Middle frontal gyrus (tissue), 1 donor: Measurements from ENCODE around the gene SF1.

ENCODE experiments used
- DNase-seq: peaks from one replicate; pipeline ENCODE4 v3.0.0-alpha.2; 2015; ENCODE audit warnings: low spot score; ENCODE audit errors: extremely low spot score

SF1 gene

DNA sequence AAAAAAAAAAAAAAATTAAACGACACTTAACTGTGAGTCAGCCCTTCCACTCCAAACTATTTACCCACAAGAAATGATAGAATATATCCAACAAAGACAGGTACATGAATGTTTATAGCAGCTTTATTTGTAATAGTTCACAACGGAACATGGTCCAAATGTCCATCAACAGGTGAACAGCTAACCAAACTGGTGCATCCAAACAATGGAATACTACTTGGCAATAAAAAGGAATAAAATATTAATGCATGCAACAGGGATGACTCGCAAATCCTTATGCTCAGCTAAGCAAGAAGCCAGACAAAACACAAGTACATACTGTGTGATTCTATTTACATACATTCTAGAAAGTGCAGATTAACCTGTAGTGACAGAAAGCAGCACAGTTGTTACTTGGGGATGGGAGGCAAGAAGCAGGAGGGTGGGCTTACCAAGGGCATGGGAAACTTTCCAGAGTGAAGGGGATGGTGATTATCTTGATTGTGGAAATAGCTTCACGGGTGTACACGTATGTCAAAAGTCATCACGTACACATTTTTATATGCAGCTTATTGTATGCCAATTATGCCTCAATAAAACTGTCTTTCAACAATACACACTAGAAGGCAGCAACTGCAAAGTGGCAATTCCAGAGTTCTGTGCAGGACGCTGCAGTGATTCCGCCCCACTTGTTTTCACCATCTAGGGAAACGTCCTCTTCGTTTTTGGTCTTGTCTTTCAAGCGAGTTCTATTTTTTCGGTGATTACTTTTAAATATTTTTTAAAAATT lies 6.7 kb upstream of the SF1 start:
- DNase-seq, result no peak

DNA sequence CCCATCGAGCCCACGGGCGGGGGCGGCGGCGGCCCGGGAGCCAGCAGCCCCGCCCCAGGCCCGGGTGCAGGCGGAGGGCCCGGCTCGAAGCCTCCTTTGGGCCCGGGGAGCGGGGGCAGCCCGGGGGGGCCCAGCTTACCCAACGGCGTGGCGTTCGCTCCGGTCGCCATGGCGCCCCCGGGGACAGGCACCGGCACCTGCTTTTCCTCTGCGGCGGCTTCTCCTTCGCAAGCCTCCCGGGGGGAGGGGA lies 194 bp downstream of the SF1 start:
- DNase-seq, result no peak

DNA sequence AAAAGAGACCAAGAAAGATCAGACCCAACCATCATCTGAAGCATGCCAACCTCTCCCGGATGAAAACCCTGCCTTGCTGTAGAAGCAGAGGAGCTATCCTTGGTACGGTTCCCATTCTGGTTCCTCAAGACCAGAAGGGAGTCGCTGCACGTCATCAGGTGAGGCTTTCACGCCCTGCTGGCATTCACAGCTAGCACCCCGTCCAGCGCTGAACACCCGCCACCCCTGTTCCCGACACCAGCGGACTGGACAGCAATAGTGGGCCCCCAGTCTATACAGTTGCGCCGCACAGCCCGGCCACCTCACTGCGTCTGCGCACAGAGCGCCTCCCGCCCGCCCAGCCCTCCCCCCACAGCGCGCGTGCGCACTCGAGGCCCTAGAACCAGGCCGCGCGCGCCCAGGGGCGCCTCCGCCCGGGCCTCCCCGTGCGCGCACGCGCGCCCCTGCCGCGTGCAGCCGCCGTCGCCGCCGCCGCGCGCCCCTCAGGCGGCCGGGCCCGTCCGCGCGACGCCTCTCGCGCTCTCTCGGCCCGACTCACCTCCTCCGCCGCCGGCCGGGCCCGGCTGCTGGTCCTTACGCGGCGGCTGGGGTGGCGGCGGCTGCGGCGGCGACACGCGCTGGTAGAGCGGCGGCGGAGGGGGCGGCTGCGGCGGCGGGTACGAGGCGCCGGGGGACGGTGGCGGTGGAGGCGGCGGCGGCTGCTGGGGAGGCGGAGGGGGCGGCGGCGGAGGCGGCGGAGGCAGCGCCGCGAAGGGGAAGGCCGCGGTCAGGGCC lies 706 bp downstream of the SF1 start:
- DNase-seq, result peak; percentile 76

DNA sequence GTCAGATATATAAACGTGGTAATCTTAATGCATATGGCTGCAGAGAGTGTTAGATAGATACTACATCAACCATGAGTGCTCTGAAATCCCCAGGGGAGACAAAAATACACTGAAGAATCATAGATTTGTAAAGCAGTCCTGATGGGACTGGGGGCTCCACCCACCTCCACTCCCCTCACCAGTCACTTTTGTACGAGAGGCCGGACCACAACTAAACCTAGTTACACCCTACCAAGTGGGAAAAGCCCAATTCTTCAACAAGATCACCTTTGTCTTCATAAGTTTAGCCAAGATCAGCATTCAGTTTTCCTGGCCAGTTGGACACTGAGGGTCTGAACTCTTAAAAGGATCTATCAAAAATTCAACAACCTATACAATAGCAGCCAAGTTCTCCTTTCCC lies 1.5 kb downstream of the SF1 start:
- DNase-seq, result no peak

DNA sequence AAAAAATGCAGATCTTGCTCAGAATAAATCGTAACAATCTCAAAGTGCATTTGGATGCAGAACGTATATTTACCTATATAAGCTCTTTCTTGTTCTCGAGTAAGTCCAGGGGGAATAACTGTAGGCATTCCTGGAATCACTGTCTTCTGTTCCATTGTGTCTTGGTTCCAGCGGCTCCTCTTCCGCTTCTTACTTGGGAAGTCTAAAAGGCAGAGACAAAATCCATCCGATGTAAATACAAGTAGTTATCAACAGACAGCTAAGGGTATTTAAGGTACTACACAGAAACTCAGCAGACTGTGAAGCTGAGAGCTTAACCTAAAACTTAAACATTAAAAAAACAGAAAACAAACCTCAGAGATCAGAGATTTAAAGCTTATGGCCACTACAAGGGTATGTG lies 1.9 kb downstream of the SF1 start:
- no peak for DNase-seq

DNA sequence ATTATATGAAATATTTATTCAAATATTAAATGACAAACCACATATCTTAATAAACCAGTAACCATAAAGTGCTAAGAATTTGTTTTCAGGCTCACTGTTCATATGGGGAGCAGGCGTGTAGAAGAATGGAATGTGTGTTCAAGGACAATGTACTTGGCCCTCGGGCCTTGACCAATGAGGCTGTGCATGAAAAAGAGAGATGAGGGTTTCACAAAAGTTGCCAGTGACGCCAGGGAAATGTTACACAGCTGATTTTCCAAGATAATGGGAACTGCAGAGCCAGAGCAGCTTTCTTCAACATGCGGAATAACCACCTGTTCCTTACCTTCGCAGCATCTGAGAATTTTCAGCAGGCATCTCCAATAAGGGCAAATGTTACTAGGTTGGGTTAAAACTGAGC lies 4.2 kb downstream of the SF1 start:
- no peak for DNase-seq

DNA sequence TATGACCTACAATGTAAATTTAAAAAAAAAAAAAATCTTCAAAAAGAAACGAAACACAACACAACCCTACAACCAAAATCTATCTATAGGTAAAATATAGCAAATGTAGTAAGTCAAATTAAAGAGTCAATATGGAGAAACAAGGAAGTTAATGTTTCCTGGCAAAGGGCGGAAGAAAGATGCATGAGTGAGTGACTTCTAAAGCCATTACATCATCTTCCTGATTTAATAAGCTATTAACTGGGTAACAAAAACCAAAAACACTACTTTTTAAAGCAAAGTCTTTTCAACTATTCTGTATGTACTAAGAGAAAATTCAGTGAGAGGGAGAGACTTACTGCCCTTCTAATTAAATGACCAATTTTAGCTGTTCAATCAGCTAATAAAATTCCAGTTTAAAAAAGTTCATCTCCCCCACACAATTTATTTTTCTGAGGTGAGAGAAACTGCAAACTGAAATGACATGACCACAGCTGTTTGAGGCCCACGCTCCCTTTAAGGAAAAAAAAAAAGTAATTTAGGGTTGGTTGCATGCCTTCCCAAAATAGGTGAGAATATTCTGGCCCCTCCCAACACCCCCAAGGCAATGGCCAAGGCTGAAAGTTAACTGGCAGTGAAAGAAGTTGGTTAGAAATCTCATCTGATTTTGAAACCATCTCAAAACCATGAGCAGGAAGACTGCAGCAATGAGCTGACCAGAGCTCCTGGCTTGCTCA lies 5.9 kb downstream of the SF1 start:
- no peak for DNase-seq

DNA sequence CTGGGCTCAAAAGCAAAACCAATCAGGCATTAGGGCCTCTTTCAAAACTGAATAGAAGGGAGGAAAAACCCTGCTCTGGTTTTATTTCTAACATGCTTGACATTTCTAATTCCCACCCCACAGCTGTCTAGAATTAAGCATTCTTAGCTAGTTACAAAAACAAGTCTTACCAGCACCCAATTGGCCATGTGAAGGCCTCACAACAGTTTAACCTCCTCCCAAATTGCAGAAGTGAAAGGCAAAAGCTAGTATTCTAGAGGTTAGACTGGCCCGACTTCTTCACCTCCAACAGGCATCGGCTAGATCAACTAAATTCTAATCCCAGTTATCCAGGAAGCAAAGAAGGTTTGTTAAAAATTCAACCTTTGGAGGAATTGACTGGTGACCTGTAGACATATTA lies 6.5 kb downstream of the SF1 start:
- no peak for DNase-seq

DNA sequence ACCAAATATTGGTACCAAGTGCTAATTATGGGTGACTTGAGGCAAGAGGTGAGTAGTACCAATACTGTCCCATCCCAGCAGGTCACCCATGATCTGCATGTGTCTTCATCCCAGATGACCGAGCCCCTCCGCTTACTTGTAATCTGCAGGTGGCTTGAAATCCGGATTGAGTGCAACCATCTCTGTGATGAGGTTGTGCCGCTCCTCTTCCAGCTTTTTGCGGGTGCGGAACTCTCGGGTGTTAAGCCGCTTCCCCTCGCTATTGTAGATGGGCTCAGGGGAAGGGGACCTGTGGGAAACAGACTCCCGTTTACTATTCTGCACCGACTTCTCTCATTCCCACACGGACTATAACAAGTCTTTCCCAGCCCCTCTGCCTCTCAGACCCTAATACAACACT lies 8.2 kb downstream of the SF1 start:
- DNase-seq, result no peak

DNA sequence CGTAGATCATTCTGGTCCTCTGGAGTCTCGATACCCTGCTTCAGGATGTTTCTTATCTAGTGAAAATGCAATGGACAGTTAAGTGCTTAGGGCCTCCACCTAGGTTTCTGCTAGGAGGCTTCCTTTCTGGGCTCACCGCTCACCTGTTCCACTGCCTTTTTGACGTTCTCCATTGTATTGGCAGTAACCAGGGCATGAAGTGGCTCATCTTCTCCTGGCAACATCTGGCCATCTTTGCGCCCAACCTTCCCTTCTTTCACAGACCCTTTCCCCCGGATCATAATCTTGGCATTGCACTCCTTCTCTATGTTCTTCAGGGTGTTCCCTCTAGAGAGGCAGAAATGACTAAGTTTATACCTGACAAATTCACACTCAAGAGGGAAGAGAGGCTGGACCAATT lies 9.1 kb downstream of the SF1 start:
- no peak for DNase-seq

DNA sequence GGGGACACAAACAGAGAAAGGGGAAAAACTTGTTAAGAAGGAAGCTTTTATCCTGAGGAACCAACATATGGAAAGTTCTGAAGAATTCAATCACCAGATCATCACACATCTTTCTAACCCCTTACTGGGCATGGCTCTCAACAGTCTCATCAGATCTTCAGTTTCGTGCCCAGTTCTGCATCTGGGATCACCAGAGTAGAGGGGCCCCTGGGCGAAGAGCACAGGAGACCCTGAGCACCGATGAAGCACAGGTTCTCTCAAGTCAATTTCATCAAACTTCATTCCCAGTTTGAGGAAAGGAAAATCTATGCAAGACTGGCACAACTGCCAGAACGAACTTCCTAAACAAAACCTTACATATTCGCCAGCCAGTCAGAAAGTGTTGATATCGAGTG lies 10.0 kb downstream of the SF1 start:
- DNase-seq, result no peak

DNA sequence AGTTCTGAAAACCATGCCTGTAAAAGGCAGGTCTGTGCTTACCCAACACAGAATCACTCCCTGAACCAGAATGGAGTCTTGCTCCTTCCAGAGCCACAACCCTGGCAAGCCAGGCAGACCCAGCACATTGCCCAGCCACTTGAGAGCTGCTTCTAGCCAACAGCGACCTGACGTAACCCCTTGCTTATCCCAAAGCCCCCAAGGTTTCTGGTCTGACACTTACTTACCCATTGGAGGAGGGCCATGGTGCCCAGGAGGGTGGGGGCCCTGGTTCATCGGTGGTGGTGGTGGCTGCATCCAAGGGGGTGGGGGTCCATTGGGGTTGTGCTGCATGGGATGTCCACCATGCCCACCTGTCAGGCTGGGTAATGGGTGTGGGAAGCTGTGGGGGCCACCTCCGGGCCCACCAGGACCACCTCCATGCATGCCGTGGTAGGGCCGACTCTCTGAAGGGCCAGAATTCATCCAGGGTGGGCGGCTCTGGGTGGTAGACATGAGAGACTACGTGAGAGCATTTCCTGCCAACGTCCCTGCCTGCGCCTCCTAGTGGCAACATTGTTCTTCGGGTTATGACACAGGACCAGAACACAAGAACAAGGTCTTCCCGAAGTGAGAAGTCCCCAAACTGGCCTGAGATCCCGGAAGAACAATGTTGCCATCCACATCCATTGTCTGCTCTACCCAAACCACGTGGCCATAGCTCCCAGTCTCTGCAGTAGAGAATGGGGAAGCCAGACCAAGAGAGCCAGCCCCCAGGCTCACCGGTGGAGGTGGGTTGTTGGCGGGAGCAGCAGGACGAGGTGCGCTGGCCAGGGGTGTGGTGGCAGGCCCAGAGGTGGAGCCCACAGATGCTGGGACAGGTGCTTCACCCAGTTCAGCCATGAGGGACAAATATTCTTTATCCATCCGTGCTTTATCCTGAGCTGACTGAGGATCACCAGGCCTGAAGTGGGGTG lies 10.7 kb downstream of the SF1 start:
- no peak for DNase-seq

DNA sequence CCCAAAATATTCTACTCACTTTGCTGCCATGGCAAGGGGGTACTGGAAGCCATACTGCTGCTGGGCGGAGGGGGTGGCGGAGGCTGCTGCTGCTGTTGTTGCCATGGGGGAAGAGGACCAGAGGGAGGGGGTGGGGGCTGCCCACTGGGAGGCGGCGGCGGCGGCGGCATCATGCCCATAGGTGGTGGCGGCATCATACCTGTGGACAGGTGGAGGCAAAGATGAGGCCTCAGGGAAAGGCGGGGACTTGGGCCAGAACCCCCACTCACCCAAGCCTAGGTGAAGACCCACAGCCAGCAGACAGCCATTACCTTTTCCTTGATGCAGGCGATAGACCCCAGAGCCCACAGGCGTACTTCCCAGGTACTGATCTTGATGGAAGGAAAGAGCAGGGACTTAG lies 11.5 kb downstream of the SF1 start:
- DNase-seq, result no peak

DNA sequence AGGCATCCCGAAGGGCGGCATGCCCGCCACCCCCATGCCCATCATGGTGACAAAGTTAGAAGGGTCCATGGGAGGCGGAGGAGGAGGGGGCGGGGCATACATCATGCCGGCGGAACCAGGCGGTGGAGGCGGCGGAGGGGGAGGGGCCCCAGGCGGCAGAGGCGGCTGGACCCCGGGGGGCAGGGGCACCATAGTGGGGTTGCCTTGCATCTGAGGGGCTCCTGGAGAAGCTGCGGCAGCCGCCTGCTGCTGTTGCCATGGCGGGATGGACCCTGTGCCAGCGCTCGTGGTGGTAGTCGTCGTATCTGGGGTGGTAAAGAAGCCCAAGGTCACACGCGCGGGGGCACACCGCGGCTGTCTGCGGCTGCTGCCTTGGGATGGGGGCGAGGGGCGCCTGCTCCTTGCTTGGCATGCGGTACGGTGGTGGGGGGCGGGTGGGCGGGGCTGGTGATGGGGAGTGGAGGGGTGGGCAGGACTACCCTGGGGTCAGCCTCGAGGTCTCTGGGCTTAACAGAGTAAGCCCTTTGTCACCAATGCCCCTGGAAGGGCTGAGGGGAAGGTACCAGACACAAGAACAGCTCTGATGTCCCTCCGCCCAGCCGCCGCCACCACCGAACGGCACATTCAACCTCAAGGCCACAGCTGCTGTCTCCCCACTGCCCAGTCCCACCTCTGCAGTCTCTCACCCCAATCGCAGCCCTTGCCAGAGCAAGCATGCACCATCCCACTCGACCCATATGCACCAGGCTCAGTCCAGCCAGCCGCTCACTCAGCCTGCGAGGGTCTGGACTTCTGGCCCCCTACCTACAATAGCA lies 12.3 kb downstream of the SF1 start:
- DNase-seq, result no peak

DNA sequence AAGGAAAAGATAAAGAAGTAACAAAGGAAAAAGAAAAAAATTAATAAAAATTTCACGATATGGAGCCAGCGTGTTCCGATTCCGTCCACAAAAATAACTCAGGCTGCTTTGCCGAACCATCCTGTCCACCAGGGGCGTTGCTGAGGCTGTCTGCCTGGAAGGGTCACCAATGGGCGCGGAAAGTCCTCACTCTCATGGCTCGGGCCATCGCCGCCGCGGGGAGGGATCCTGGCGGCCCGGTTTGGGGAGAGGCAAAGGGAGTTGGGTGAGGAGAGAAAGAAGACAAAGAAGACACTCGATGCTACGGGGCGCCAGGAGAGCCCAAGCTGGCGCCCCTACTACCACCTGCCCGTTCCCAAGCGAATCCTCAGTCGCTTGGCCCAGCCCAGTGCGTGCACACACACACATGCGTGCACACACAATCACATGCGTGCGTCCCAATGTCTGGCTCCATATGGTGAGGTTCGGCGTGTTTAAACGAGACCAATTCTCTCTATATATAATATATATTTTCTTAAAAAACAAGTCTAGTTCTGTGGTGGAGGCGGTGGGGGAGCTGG lies 13.0 kb downstream of the SF1 start:
- DNase-seq, result no peak

DNA sequence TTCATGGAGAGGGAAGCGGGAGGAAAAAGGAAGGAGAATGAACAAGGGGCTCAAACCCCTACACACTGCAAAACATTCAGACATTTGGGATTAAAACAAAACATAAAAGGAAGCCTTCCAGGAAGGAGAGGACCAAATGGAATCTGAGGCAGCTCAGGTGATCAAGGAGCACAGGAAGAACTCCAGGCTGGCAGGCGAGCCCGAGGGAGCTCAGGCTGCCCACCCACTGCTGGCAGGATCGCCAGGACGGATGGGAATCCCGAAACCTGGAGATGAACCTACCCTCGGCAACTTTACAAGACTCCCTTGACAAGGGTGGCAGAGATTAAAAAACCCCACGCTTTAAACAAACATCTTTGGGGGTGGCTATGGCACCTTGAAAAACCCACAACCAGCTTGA lies 13.6 kb downstream of the SF1 start:
- no peak for DNase-seq

DNA sequence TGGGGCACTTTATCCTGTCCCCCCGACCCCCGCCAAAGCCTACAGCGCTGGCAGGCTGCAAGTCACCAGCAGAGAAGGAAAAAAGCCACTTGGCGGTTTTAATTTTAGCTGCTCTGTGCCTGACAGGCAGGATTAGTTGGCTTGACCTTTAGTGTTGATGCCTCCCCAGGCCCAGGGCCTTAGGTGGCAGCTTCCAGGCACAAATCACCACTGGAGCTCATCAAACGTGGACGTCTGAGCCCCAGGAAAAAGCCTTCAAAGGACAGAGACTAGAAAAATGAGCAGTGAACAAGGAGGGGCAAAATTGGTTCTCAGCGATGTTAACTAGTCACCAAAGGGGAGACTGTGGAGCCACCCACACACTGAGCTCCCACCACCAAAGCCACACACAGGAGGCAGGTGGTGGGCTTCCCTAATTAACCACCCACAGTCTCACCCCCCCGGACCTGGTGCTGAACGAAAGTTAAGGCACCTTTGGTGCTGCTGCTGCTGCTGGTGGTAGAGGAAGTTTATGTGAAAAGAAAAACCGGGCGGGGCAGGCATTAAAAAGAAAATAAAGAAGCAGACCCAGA lies 14.2 kb downstream of the SF1 start:
- no peak for DNase-seq

DNA sequence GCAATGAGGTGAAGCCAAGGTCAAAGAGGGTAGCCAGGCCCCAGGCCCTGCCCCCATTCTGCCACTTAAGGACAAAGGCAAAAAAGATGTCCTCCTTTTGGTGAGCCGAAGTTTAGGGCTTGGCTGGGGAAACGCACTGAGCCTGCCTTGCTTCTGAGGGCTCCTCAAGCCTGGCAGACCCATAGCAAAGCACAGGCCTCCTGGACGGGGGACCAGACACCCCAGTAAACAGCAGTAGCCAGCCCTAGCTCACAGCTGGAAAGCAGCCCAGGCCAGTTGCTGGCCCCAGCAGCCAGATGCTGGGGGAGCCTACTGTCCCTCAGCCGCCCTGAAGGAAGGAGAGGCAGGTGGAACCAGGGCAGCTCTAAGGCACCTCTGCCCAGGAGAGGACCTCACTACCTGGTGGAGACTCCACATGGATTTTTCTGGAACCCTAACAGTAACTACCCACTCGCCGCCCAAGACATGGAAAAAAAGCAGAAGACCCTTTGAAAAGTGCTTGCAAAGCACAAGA lies 14.8 kb downstream of the SF1 start:
- no peak for DNase-seq

DNA sequence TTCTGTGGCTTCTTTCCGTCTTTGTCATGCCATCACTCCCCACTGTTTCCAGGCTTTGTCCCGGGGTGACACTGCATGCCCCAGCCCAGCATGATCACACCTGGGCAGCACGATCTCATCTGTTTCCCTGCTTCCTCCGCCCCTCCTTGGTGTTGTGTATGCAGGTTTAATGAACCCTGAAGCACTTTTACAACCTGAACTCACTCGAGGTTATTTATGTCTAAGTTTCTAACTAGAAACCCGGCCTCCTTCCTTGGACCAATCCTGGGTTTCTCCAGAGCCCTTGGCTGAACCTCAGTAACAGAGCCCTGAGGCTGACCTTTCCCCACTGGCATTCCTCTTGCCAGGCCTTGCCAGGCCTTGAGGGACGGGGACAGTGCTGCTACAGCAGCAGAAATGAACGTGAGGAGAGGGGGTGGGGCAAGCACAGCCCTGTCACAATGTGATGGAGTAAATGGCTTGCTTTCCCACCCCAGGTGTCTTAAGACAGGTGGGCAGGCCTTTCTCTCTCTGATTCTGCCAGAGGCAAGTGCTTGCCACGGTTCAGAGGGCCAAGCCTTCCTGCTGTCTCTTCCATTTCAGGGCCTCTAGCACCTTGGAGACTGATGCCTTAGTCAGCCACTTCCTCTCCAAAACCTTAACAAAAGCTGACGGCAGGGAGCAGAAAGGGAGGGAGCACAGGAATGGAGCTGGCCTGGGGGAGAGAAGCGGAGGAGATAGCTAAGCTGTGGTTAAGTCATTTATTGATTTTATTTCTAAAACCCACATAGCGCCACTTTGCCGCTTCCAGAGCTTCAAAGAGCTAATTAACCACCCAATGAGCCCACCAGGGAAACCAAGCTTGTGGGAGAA lies 15.4 kb downstream of the SF1 start:
- no peak for DNase-seq
